SK-N-SH treated with all-trans-retinoic acid at 6 μM for 48 hours (cell line): ENCODE data around the gene METTL17.

Source experiments
- CSDC2 ChIP-seq: fragments of 250-450 bp; sonication (Bioruptor Pico); IDR thresholded peaks from 2 replicates; pipeline ENCODE4 v1.5.0; 2020; ENCODE audit warnings: mild to moderate bottlenecking, moderate library complexity
- ESRRG ChIP-seq: fragments of 250-450 bp; sonication (Bioruptor Pico); IDR thresholded peaks from 2 replicates; pipeline ENCODE4 v1.6.1; 2021; ENCODE audit warnings: mild to moderate bottlenecking
- ZNF8 ChIP-seq: fragments of 450-650 bp; formaldehyde crosslinking; IDR thresholded peaks from 2 replicates; pipeline ENCODE4 v1.5.0; 2020; ENCODE audit warnings: mild to moderate bottlenecking, moderate library complexity

DNA sequence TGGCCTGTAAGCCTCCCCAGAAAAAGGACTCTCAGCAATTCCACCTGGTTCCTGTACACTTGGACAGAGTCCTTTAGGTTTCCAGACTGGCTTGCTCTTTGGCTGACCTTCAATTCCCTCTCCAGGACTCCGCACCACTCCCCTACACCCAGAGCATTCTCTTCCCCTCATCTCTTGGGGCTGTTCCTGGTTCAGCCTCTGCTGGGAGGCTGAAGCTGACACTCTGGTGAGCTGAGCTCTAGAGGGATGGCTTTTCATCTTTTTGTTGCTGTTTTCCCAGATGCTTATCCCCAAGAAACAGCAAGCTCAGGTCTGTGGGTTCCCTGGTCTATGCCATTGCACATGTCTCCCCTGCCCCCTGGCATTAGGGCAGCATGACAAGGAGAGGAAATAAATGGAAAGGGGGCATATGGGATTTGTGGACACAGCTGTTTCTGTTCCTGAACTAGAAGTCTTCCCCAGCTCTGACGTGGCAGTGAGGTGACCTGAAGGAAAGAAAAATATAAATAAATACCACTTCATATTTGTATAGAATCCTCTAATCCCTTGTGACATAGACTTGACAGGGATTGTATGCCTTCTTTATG lies 53.7 kb downstream of the METTL17 start:
- TF ChIP-seq CSDC2 (CRISPR knock-in tag): no peak
- TF ChIP-seq ZNF8: no peak
- TF ChIP-seq ESRRG: no peak
